ENCODE data around the gene AMZ1. TPM values are rescaled to one million over a fixed set of nuclear protein-coding genes. Genes with fewer than 3 reads are reported as not detected.

AMZ1 gene
- total RNA-seq, 4 donors from 2014 or later = 0.39 to 1.7 (median 1.2) TPM

GRCh38 chr7:2710286-2710655, 22.3 kb downstream of the AMZ1 start:
- no peaks in the 10 kb centered on the region for H3K27me3 ChIP-seq
- H3K4me1 ChIP-seq = peaks cover 0 to 12% (median 8%) of the 10 kb centered on the region in 4 donors
- no peak for TF ChIP-seq EP300 (IDR thresholded peaks at IDR 0.05)
- no peak for TF ChIP-seq CTCF (IDR thresholded peaks at IDR 0.05)
- TF ChIP-seq POLR2A (IDR thresholded peaks at IDR 0.05) = no peak
- WGBS, 2 donors = 75 to 78% methylated on average over 10 to 11 of the region's 11 CpGs
- peaks cover 0 to 6% (median 0%) of the 10 kb centered on the region in 4 donors for H3K9me3 ChIP-seq
- H3K4me3 ChIP-seq = peak overlapping the region in 1 of 4 donors; percentile 30
- H3K36me3 ChIP-seq = peaks cover 0 to 33% (median 0%) of the 10 kb centered on the region in 3 donors
- peak overlapping the region in 1 of 4 donors; percentile 32 for H3K27ac ChIP-seq
- DNase-seq (ENCODE audit: low spot score in 2 of 2) = no peak

GRCh38 chr7:2710901-2711551, 23.0 kb downstream of the AMZ1 start:
- 58 to 68% methylated on average over 4 of the region's 4 CpGs for WGBS, 2 donors
- peak overlapping the region in 1 of 4 donors; percentile 46 for H3K27ac ChIP-seq
- H3K4me3 ChIP-seq = no peak overlapping the region
- TF ChIP-seq POLR2A (IDR thresholded peaks at IDR 0.05) = no peak
- TF ChIP-seq EP300 (IDR thresholded peaks at IDR 0.05) = no peak
- no peak for TF ChIP-seq CTCF (IDR thresholded peaks at IDR 0.05)
- peaks cover 0 to 18% (median 8%) of the 10 kb centered on the region in 4 donors for H3K4me1 ChIP-seq
- no peaks in the 10 kb centered on the region for H3K27me3 ChIP-seq
- H3K36me3 ChIP-seq = peaks cover 0 to 39% (median 0%) of the 10 kb centered on the region in 3 donors
- DNase-seq (ENCODE audit: low spot score in 2 of 2) = no peak
- H3K9me3 ChIP-seq = peaks cover 0 to 6% (median 0%) of the 10 kb centered on the region in 4 donors

GRCh38 chr7:2711895-2712675, 24.1 kb downstream of the AMZ1 start:
- Histone ChIP-seq H3K27me3 (no peaks in the 10 kb centered on the region), H3K9me3 (peaks cover 0 to 6% (median 0%) of the 10 kb centered on the region in 4 donors), H3K4me3 (no peak overlapping the region), H3K4me1 (peaks cover 0 to 27% (median 8%) of the 10 kb centered on the region in 4 donors), H3K27ac (no peak overlapping the region), H3K36me3 (peaks cover 0 to 50% (median 0%) of the 10 kb centered on the region in 3 donors)
- WGBS, 2 donors = 89 to 90% methylated on average over 11 to 22 of the region's 25 CpGs
- no peak for DNase-seq (ENCODE audit: low spot score in 2 of 2)
- no peak for TF ChIP-seq POLR2A (IDR thresholded peaks at IDR 0.05)

GRCh38 chr7:2713370-2713769, 25.4 kb downstream of the AMZ1 start:
- no peaks in the 10 kb centered on the region for H3K27me3 ChIP-seq
- H3K4me3 ChIP-seq = no peak overlapping the region
- 39 to 46% methylated on average over 12 to 13 of the region's 13 CpGs for WGBS, 2 donors
- peaks cover 0 to 6% (median 0%) of the 10 kb centered on the region in 4 donors for H3K9me3 ChIP-seq
- no peak overlapping the region for H3K27ac ChIP-seq
- DNase-seq (ENCODE audit: low spot score in 2 of 2) = no peak
- H3K36me3 ChIP-seq = peaks cover 0 to 60% (median 0%) of the 10 kb centered on the region in 3 donors
- H3K4me1 ChIP-seq = peaks cover 0 to 29% (median 10%) of the 10 kb centered on the region in 4 donors
- no peak for TF ChIP-seq EP300 (IDR thresholded peaks at IDR 0.05)
- no peak for TF ChIP-seq POLR2A (IDR thresholded peaks at IDR 0.05)
- TF ChIP-seq CTCF (IDR thresholded peaks at IDR 0.05) = no peak

GRCh38 chr7:2713978-2714377, 26.0 kb downstream of the AMZ1 start:
- peaks cover 0 to 6% (median 0%) of the 10 kb centered on the region in 4 donors for H3K9me3 ChIP-seq
- WGBS, 2 donors = 69 to 82% methylated on average over 12 of the region's 12 CpGs
- H3K27me3 ChIP-seq = no peaks in the 10 kb centered on the region
- no peak for DNase-seq (ENCODE audit: low spot score in 2 of 2)
- no peak for TF ChIP-seq POLR2A (IDR thresholded peaks at IDR 0.05)
- TF ChIP-seq EP300 (IDR thresholded peaks at IDR 0.05) = no peak
- no peak for TF ChIP-seq CTCF (IDR thresholded peaks at IDR 0.05)
- H3K36me3 ChIP-seq = peaks cover 0 to 67% (median 0%) of the 10 kb centered on the region in 3 donors
- H3K4me1 ChIP-seq = peaks cover 0 to 29% (median 10%) of the 10 kb centered on the region in 4 donors
- H3K4me3 ChIP-seq = no peak overlapping the region
- no peak overlapping the region for H3K27ac ChIP-seq
